ENCODE results near the gene C17orf114.
A peak's percentile ranks its signal among the peaks of the same experiment; 100 is the strongest.

Gene C17orf114

GRCh38 chr17:4772235-4772613 lies 29.9 kb downstream of the C17orf114 start (continued):
- TF ChIP-seq NCOA5 (CRISPR knock-in tag; IDR thresholded peaks at IDR 0.05) = no peak
- TF ChIP-seq CREM (IDR thresholded peaks at IDR 0.05) = no peak
- TF ChIP-seq CREM (CRISPR knock-in tag; IDR thresholded peaks at IDR 0.05) = no peak
- no peak; the same call in 1 of the 2 replicates for TF ChIP-seq ZNF687 (CRISPR knock-in tag; IDR thresholded peaks at IDR 0.05)
- TF ChIP-seq FLYWCH1 (CRISPR knock-in tag; IDR thresholded peaks at IDR 0.05) = no peak
- no peak for TF ChIP-seq ZNF749 (CRISPR knock-in tag; IDR thresholded peaks at IDR 0.05; ENCODE audit: borderline replicate concordance)
- TF ChIP-seq TGIF2 (CRISPR knock-in tag; IDR thresholded peaks at IDR 0.05) = peak; percentile 95; the same call in 1 of the 2 replicates
- TF ChIP-seq ZNF619 (CRISPR knock-in tag; IDR thresholded peaks at IDR 0.05) = no peak
- no peak for TF ChIP-seq SP1 (IDR thresholded peaks at IDR 0.05)
- TF ChIP-seq SP1 (CRISPR knock-in tag; IDR thresholded peaks at IDR 0.05) = no peak
- TF ChIP-seq ZNF777 (CRISPR knock-in tag; IDR thresholded peaks at IDR 0.05) = no peak; the same call in 1 of the 2 replicates
- TF ChIP-seq RFXAP (CRISPR knock-in tag; IDR thresholded peaks at IDR 0.05; ENCODE audit: borderline replicate concordance) = no peak
- TF ChIP-seq CCAR2 (optimal IDR thresholded peaks at IDR 0.05; ENCODE audit: low read depth, low read length) = no peak
- no peak for TF ChIP-seq CHD4 (IDR thresholded peaks at IDR 0.05; ENCODE audit: borderline replicate concordance, low read length)
- peak; percentile 21; the same call in 1 of the 2 replicates for TF ChIP-seq ZNF563 (CRISPR knock-in tag; IDR thresholded peaks at IDR 0.05)
- no peak for TF ChIP-seq EEA1 (CRISPR knock-in tag; IDR thresholded peaks at IDR 0.05; ENCODE audit: borderline replicate concordance)
- TF ChIP-seq ZNF776 (CRISPR knock-in tag; IDR thresholded peaks at IDR 0.05) = no peak
- TF ChIP-seq POGZ (CRISPR knock-in tag; IDR thresholded peaks at IDR 0.05) = no peak
- TF ChIP-seq RARG (CRISPR knock-in tag; IDR thresholded peaks at IDR 0.05; ENCODE audit: low read depth) = no peak
- no peak for TF ChIP-seq MTA1 (CRISPR knock-in tag; IDR thresholded peaks at IDR 0.05; ENCODE audit: borderline replicate concordance)
- 0 out of 2 replicates have a peak, but pooled peaks have one; percentile 18 for TF ChIP-seq IRX3 (CRISPR knock-in tag; IDR thresholded peaks at IDR 0.05; ENCODE audit: borderline replicate concordance, low read depth)
- TF ChIP-seq IKZF1 (IDR thresholded peaks at IDR 0.05) = no peak
- TF ChIP-seq KAT7 (CRISPR knock-in tag; IDR thresholded peaks at IDR 0.05; ENCODE audit: borderline replicate concordance) = no peak
- 0 out of 4 replicates have a peak, but pooled peaks of 1 of the 2 experiments have one; percentile 26 for TF ChIP-seq POLR2A (IDR thresholded peaks at IDR 0.05; ENCODE audit: insufficient read depth in 1 of 2, low read depth in 2 of 2, low read length in 2 of 2)
- no peak for TF ChIP-seq ISL2 (CRISPR knock-in tag; IDR thresholded peaks at IDR 0.05)
- TF ChIP-seq ZNF850 (CRISPR knock-in tag; conservative IDR thresholded peaks at IDR 0.05) = no peak
- no peak for TF ChIP-seq ZNF10 (CRISPR knock-in tag; IDR thresholded peaks at IDR 0.05; ENCODE audit: borderline replicate concordance, low read depth)
